ENCODE measurements around the gene TRIM9.

TRIM9 gene

GRCh38 chr14:51094901-51095853 is at the start of gene TRIM9:
TRIM9 (minus strand) TSS chr14:51095105; CDS start chr14:51094939, 166 bp downstream.
- H3K4me3 ChIP-seq (ENCODE audit: low read depth in 1 of 2, low read length in 2 of 2), result peak within 1 kb of the TSS; percentile 68 to 69
- H3K4me1 ChIP-seq (ENCODE audit: insufficient read depth, low read length), result peaks cover 12% of the 10 kb centered on the region
- no peaks in the 10 kb centered on the region for H3K9me3 ChIP-seq (ENCODE audit: low read length)
- peaks cover 0 to 23% of the 10 kb centered on the region in 2 donors for H3K27me3 ChIP-seq (ENCODE audit: control insufficient read depth in 1 of 2, insufficient read depth in 2 of 2, low read length in 2 of 2)
- peak within 1 kb of the TSS; percentile 41 for H3K9ac ChIP-seq (ENCODE audit: low read length)
- H3K36me3 ChIP-seq (ENCODE audit: insufficient read depth, low read length), result no peaks in the 10 kb centered on the region
- peak within 1 kb of the TSS; percentile 76 for H3K27ac ChIP-seq (ENCODE audit: low read depth, low read length)

GRCh38 chr14:51140856-51141255 is 46.0 kb upstream of the TRIM9 start:
- Histone ChIP-seq H3K4me3 (ENCODE audit: low read depth in 1 of 2, low read length in 2 of 2) (no peak overlapping the region), H3K27ac (ENCODE audit: low read depth, low read length) (no peak overlapping the region), H3K4me1 (ENCODE audit: insufficient read depth, low read length) (no peaks in the 10 kb centered on the region), H3K9me3 (ENCODE audit: low read length) (no peaks in the 10 kb centered on the region), H3K27me3 (ENCODE audit: control insufficient read depth in 1 of 2, insufficient read depth in 2 of 2, low read length in 2 of 2) (no peaks in the 10 kb centered on the region), H3K9ac (ENCODE audit: low read length) (no peak overlapping the region), H3K36me3 (ENCODE audit: insufficient read depth, low read length) (no peaks in the 10 kb centered on the region)

- H3K9me3 ChIP-seq (ENCODE audit: low read length), result no peaks in the 10 kb centered on the region
Measured at GRCh38 chr14:51140338-51140737, 45.4 kb upstream of the TRIM9 start.

GRCh38 chr14:51139121-51139681 is 44.3 kb upstream of the TRIM9 start:
- H3K36me3 ChIP-seq (ENCODE audit: insufficient read depth, low read length), result no peaks in the 10 kb centered on the region
- no peak overlapping the region for H3K4me3 ChIP-seq (ENCODE audit: low read depth in 1 of 2, low read length in 2 of 2)
- H3K27ac ChIP-seq (ENCODE audit: low read depth, low read length), result no peak overlapping the region
- H3K27me3 ChIP-seq (ENCODE audit: control insufficient read depth in 1 of 2, insufficient read depth in 2 of 2, low read length in 2 of 2), result no peaks in the 10 kb centered on the region
- no peaks in the 10 kb centered on the region for H3K9me3 ChIP-seq (ENCODE audit: low read length)
- no peak overlapping the region for H3K9ac ChIP-seq (ENCODE audit: low read length)
- H3K4me1 ChIP-seq (ENCODE audit: insufficient read depth, low read length), result no peaks in the 10 kb centered on the region

More at GRCh38 chr14:51140338-51140737, 45.4 kb upstream of the TRIM9 start:
- no peak overlapping the region for H3K4me3 ChIP-seq (ENCODE audit: low read depth in 1 of 2, low read length in 2 of 2)
- no peaks in the 10 kb centered on the region for H3K27me3 ChIP-seq (ENCODE audit: control insufficient read depth in 1 of 2, insufficient read depth in 2 of 2, low read length in 2 of 2)
- no peaks in the 10 kb centered on the region for H3K4me1 ChIP-seq (ENCODE audit: insufficient read depth, low read length)
- no peak overlapping the region for H3K27ac ChIP-seq (ENCODE audit: low read depth, low read length)
- no peaks in the 10 kb centered on the region for H3K36me3 ChIP-seq (ENCODE audit: insufficient read depth, low read length)
- H3K9ac ChIP-seq (ENCODE audit: low read length), result no peak overlapping the region

- H3K9me3 ChIP-seq (ENCODE audit: low read length), result no peaks in the 10 kb centered on the region
- no peaks in the 10 kb centered on the region for H3K36me3 ChIP-seq (ENCODE audit: insufficient read depth, low read length)
- no peak overlapping the region for H3K9ac ChIP-seq (ENCODE audit: low read length)
- H3K27ac ChIP-seq (ENCODE audit: low read depth, low read length), result no peak overlapping the region
- no peak overlapping the region for H3K4me3 ChIP-seq (ENCODE audit: low read depth in 1 of 2, low read length in 2 of 2)
- H3K27me3 ChIP-seq (ENCODE audit: control insufficient read depth in 1 of 2, insufficient read depth in 2 of 2, low read length in 2 of 2), result no peaks in the 10 kb centered on the region
- H3K4me1 ChIP-seq (ENCODE audit: insufficient read depth, low read length), result no peaks in the 10 kb centered on the region
Measured at GRCh38 chr14:51138404-51139103, 43.6 kb upstream of the TRIM9 start.

- Histone ChIP-seq H3K4me3 (ENCODE audit: low read depth in 1 of 2, low read length in 2 of 2) (no peak overlapping the region), H3K9me3 (ENCODE audit: low read length) (no peaks in the 10 kb centered on the region), H3K36me3 (ENCODE audit: insufficient read depth, low read length) (no peaks in the 10 kb centered on the region), H3K4me1 (ENCODE audit: insufficient read depth, low read length) (no peaks in the 10 kb centered on the region), H3K27ac (ENCODE audit: low read depth, low read length) (no peak overlapping the region), H3K9ac (ENCODE audit: low read length) (no peak overlapping the region), H3K27me3 (ENCODE audit: control insufficient read depth in 1 of 2, insufficient read depth in 2 of 2, low read length in 2 of 2) (no peaks in the 10 kb centered on the region)
Measured at GRCh38 chr14:51131516-51131915, 36.6 kb upstream of the TRIM9 start.

- Histone ChIP-seq H3K4me1 (ENCODE audit: insufficient read depth, low read length) (no peaks in the 10 kb centered on the region), H3K9me3 (ENCODE audit: low read length) (no peaks in the 10 kb centered on the region), H3K36me3 (ENCODE audit: insufficient read depth, low read length) (no peaks in the 10 kb centered on the region), H3K4me3 (ENCODE audit: low read depth in 1 of 2, low read length in 2 of 2) (no peak overlapping the region), H3K27ac (ENCODE audit: low read depth, low read length) (no peak overlapping the region), H3K9ac (ENCODE audit: low read length) (no peak overlapping the region), H3K27me3 (ENCODE audit: control insufficient read depth in 1 of 2, insufficient read depth in 2 of 2, low read length in 2 of 2) (no peaks in the 10 kb centered on the region)
Measured at GRCh38 chr14:51129130-51129529, 34.2 kb upstream of the TRIM9 start.

- Histone ChIP-seq H3K9me3 (ENCODE audit: low read length) (no peaks in the 10 kb centered on the region), H3K4me3 (ENCODE audit: low read depth in 1 of 2, low read length in 2 of 2) (no peak overlapping the region), H3K4me1 (ENCODE audit: insufficient read depth, low read length) (no peaks in the 10 kb centered on the region), H3K27ac (ENCODE audit: low read depth, low read length) (no peak overlapping the region), H3K36me3 (ENCODE audit: insufficient read depth, low read length) (no peaks in the 10 kb centered on the region), H3K27me3 (ENCODE audit: control insufficient read depth in 1 of 2, insufficient read depth in 2 of 2, low read length in 2 of 2) (no peaks in the 10 kb centered on the region), H3K9ac (ENCODE audit: low read length) (no peak overlapping the region)
Measured at GRCh38 chr14:51124029-51124428, 29.1 kb upstream of the TRIM9 start.

GRCh38 chr14:51121096-51121495 is 26.2 kb upstream of the TRIM9 start:
- Histone ChIP-seq H3K27me3 (ENCODE audit: control insufficient read depth in 1 of 2, insufficient read depth in 2 of 2, low read length in 2 of 2) (no peaks in the 10 kb centered on the region), H3K36me3 (ENCODE audit: insufficient read depth, low read length) (no peaks in the 10 kb centered on the region), H3K4me1 (ENCODE audit: insufficient read depth, low read length) (no peaks in the 10 kb centered on the region), H3K27ac (ENCODE audit: low read depth, low read length) (no peak overlapping the region), H3K9me3 (ENCODE audit: low read length) (no peaks in the 10 kb centered on the region), H3K9ac (ENCODE audit: low read length) (no peak overlapping the region), H3K4me3 (ENCODE audit: low read depth in 1 of 2, low read length in 2 of 2) (no peak overlapping the region)

- no peak overlapping the region for H3K9ac ChIP-seq (ENCODE audit: low read length)
- no peak overlapping the region for H3K27ac ChIP-seq (ENCODE audit: low read depth, low read length)
Measured at GRCh38 chr14:51119411-51120051, 24.6 kb upstream of the TRIM9 start.

GRCh38 chr14:51118993-51119392 is 24.1 kb upstream of the TRIM9 start:
- H3K36me3 ChIP-seq (ENCODE audit: insufficient read depth, low read length), result no peaks in the 10 kb centered on the region
- H3K9ac ChIP-seq (ENCODE audit: low read length), result no peak overlapping the region
- no peaks in the 10 kb centered on the region for H3K4me1 ChIP-seq (ENCODE audit: insufficient read depth, low read length)
- H3K27me3 ChIP-seq (ENCODE audit: control insufficient read depth in 1 of 2, insufficient read depth in 2 of 2, low read length in 2 of 2), result no peaks in the 10 kb centered on the region
- H3K27ac ChIP-seq (ENCODE audit: low read depth, low read length), result no peak overlapping the region
- H3K4me3 ChIP-seq (ENCODE audit: low read depth in 1 of 2, low read length in 2 of 2), result no peak overlapping the region
- H3K9me3 ChIP-seq (ENCODE audit: low read length), result no peaks in the 10 kb centered on the region

More at GRCh38 chr14:51119411-51120051, 24.6 kb upstream of the TRIM9 start:
- no peaks in the 10 kb centered on the region for H3K4me1 ChIP-seq (ENCODE audit: insufficient read depth, low read length)
- H3K27me3 ChIP-seq (ENCODE audit: control insufficient read depth in 1 of 2, insufficient read depth in 2 of 2, low read length in 2 of 2), result no peaks in the 10 kb centered on the region
- no peaks in the 10 kb centered on the region for H3K9me3 ChIP-seq (ENCODE audit: low read length)
- H3K36me3 ChIP-seq (ENCODE audit: insufficient read depth, low read length), result no peaks in the 10 kb centered on the region
- no peak overlapping the region for H3K4me3 ChIP-seq (ENCODE audit: low read depth in 1 of 2, low read length in 2 of 2)

Data from muscle layer of colon (tissue), 2 donors.